GM12873 (cell line): ENCODE results near the gene PDS5B.

Experiments
- CTCF ChIP-seq: IDR thresholded peaks from 2 replicates; pipeline ENCODE4 v1.5.1; 2012; ENCODE audit warnings: low read depth, mild to moderate bottlenecking, moderate library complexity, low read length, control low read depth; ENCODE audit not compliant: insufficient read depth; ENCODE audit errors: missing control alignments

PDS5B gene

GRCh38 chr13:32713397-32713796, 127.1 kb downstream of the PDS5B start:
- TF ChIP-seq CTCF: no peak

- no peak for TF ChIP-seq CTCF
Measured at GRCh38 chr13:32720026-32720425, 133.8 kb downstream of the PDS5B start.

GRCh38 chr13:32722340-32722739, 136.1 kb downstream of the PDS5B start:
- TF ChIP-seq CTCF: no peak

- TF ChIP-seq CTCF: no peak
Measured at GRCh38 chr13:32723987-32724386, 137.7 kb downstream of the PDS5B start.

- no peak for TF ChIP-seq CTCF
Measured at GRCh38 chr13:32726374-32727037, 140.3 kb downstream of the PDS5B start.

- TF ChIP-seq CTCF: no peak
Measured at GRCh38 chr13:32728327-32728726, 142.1 kb downstream of the PDS5B start.

GRCh38 chr13:32731074-32731473, 144.8 kb downstream of the PDS5B start:
- no peak for TF ChIP-seq CTCF
